IMR-90 (cell line): ENCODE data around the gene SLC17A4. TPM values are rescaled to one million over a fixed set of nuclear protein-coding genes. Genes with fewer than 3 reads are reported as not detected.

Experiments used
- ATAC-seq: fragments of 200-7000 bp; cut with Tn5 transposase; 2 replicates; pipeline ENCODE4 v1.9.1; 2020; ENCODE audit warnings: low read depth, mild to moderate bottlenecking, moderate library complexity
- BruUV-seq: library from RNA; stranded (reverse); fragments of 400-500 nt; replicated peaks from 2 replicates; lab custom pipeline; 2021; lab: Mats Ljungman, UMichigan
- CTCF ChIA-PET: fragments of 300-600 bp; formaldehyde crosslinking; extraction: SDS; loops from one replicate; lab custom pipeline; 2021; ENCODE audit warnings: antibody characterized with exemption; lab: Yijun Ruan, JAX
- POLR2A ChIA-PET: fragments of 300-600 bp; sonication (Branson Sonifier 250); formaldehyde crosslinking; loops from one replicate; lab custom pipeline; 2022; ENCODE audit warnings: antibody characterized with exemption; ENCODE audit not compliant: unreplicated experiment; lab: Charles Lee
- DNase-seq: peaks from one replicate; pipeline ENCODE4 v3.0.0; 2013
- H2AFZ ChIP-seq: replicated peaks from 2 replicates; pipeline ENCODE3; 2013; ENCODE audit warnings: low read length, mild to moderate bottlenecking; ENCODE audit not compliant: poor library complexity
- H2AK5ac ChIP-seq: 2 replicates; pipeline ENCODE4 v1.6.1; 2013; ENCODE audit warnings: low read depth, low read length, inconsistent platforms
- H2AK9ac ChIP-seq: replicated peaks from 2 replicates; pipeline ENCODE3; 2013; ENCODE audit warnings: mild to moderate bottlenecking, low read depth, low read length, moderate library complexity; ENCODE audit not compliant: poor library complexity
- H2BK120ac ChIP-seq: 2 replicates; pipeline ENCODE4 v1.6.1; 2013; ENCODE audit warnings: low read depth, low read length, inconsistent platforms
- H2BK15ac ChIP-seq: 3 replicates; pipeline ENCODE4 v1.6.1; 2013; ENCODE audit warnings: low read depth, low read length, inconsistent platforms
- H2BK20ac ChIP-seq: 2 replicates; pipeline ENCODE4 v1.6.1; 2013; ENCODE audit warnings: low read depth, mild to moderate bottlenecking, inconsistent platforms, low read length, moderate library complexity
- H2BK5ac ChIP-seq: 2 replicates; pipeline ENCODE4 v1.6.1; 2013; ENCODE audit warnings: mild to moderate bottlenecking, low read depth, low read length, inconsistent platforms; ENCODE audit not compliant: poor library complexity, severe bottlenecking
- H3K14ac ChIP-seq: replicated peaks from 2 replicates; pipeline ENCODE4 v1.6.1; 2013; ENCODE audit warnings: low read depth, low read length, inconsistent platforms
- H3K18ac ChIP-seq: 2 replicates; pipeline ENCODE4 v1.6.1; 2013; ENCODE audit warnings: low read depth, low read length, control low read depth
- H3K23ac ChIP-seq: 2 replicates; pipeline ENCODE4 v1.6.1; 2013; ENCODE audit warnings: low read depth, low read length, inconsistent platforms
- H3K27ac ChIP-seq: 2 replicates; pipeline ENCODE4 v1.5.1; 2013; ENCODE audit warnings: mild to moderate bottlenecking, control low read depth, low read length; ENCODE audit not compliant: insufficient read depth
- H3K27me3 ChIP-seq: 2 replicates; pipeline ENCODE4 v1.6.1; 2013; ENCODE audit warnings: low read length; ENCODE audit not compliant: control insufficient read depth, insufficient read depth
- H3K36me3 ChIP-seq: 2 replicates; pipeline ENCODE4 v1.6.1; 2013; ENCODE audit warnings: low read length, mixed read lengths; ENCODE audit not compliant: control insufficient read depth, insufficient read depth
- H3K4ac ChIP-seq: 2 replicates; pipeline ENCODE4 v1.6.1; 2013; ENCODE audit warnings: low read depth, low read length, inconsistent platforms
- H3K4me1 ChIP-seq: 2 replicates; pipeline ENCODE4 v1.6.1; 2013; ENCODE audit warnings: low read length, mixed read lengths; ENCODE audit not compliant: control insufficient read depth, insufficient read depth
- H3K4me2 ChIP-seq: 2 replicates; pipeline ENCODE4 v1.6.1; 2013; ENCODE audit warnings: low read depth, mild to moderate bottlenecking, control low read depth, low read length, moderate library complexity
- H3K4me3 ChIP-seq: 2 replicates; pipeline ENCODE4 v1.5.1; 2013; ENCODE audit warnings: low read depth, mild to moderate bottlenecking, control low read depth, low read length, moderate library complexity; ENCODE audit not compliant: insufficient read depth
- H3K56ac ChIP-seq: 2 replicates; pipeline ENCODE4 v1.6.1; 2013; ENCODE audit warnings: low read length, inconsistent platforms; ENCODE audit not compliant: insufficient read depth; ENCODE audit errors: extremely low read depth
- H3K79me1 ChIP-seq, 2 experiments: 2 replicates each; pipeline ENCODE4 v1.6.1; 2013; ENCODE audit warnings: low read length in 2 of 2, inconsistent platforms in 1 of 2, low read depth in 1 of 2
- H3K9ac ChIP-seq: 2 replicates; pipeline ENCODE4 v1.6.1; 2013; ENCODE audit warnings: low read depth, low read length, control low read depth
- H3K9me1 ChIP-seq: 2 replicates; pipeline ENCODE4 v1.6.1; 2013; ENCODE audit warnings: low read length, inconsistent platforms; ENCODE audit not compliant: insufficient read depth
- H3K9me3 ChIP-seq: 2 replicates; pipeline ENCODE4 v1.6.1; 2013; ENCODE audit warnings: low read length; ENCODE audit not compliant: control insufficient read depth, insufficient read depth
- H4K20me1 ChIP-seq: 2 replicates; pipeline ENCODE4 v1.6.1; 2013; ENCODE audit warnings: low read length, inconsistent platforms; ENCODE audit not compliant: insufficient read depth
- H4K5ac ChIP-seq: 2 replicates; pipeline ENCODE4 v1.6.1; 2013; ENCODE audit warnings: mild to moderate bottlenecking, low read depth, low read length, control low read depth
- H4K8ac ChIP-seq, 2 experiments: 2 replicates each; pipeline ENCODE4 v1.6.1; 2013; ENCODE audit warnings: low read depth in 2 of 2, low read length in 2 of 2, control low read depth in 1 of 2, inconsistent platforms in 1 of 2
- H4K91ac ChIP-seq: 2 replicates; pipeline ENCODE4 v1.6.1; 2013; ENCODE audit warnings: low read depth, low read length, inconsistent platforms; ENCODE audit not compliant: insufficient read depth
- BHLHE40 ChIP-seq: fragments of 150-350 bp; IDR thresholded peaks from 2 replicates; pipeline ENCODE4 v1.6.1; 2016; ENCODE audit warnings: mild to moderate bottlenecking, low read depth, low read length
- CEBPB ChIP-seq: IDR thresholded peaks from 2 replicates; pipeline ENCODE4 v1.6.1; 2012; ENCODE audit warnings: low read depth, low read length, improper control_type of control experiment
- CHD1 ChIP-seq: IDR thresholded peaks from 2 replicates; pipeline ENCODE4 v1.6.1; 2012; ENCODE audit warnings: low read depth, low read length, improper control_type of control experiment
- CTCF ChIP-seq: conservative IDR thresholded peaks from 2 replicates; pipeline ENCODE4 v1.5.1; 2012; ENCODE audit warnings: mild to moderate bottlenecking, low read depth, low read length, improper control_type of control experiment
- ELK1 ChIP-seq: fragments of 150-350 bp; IDR thresholded peaks from 2 replicates; pipeline ENCODE4 v1.6.1; 2016; ENCODE audit warnings: low read depth, mild to moderate bottlenecking, low read length, moderate library complexity, borderline replicate concordance
- FOS ChIP-seq: fragments of 150-350 bp; IDR thresholded peaks from 2 replicates; pipeline ENCODE4 v1.6.1; 2016; ENCODE audit warnings: low read depth, low read length
- MAFK ChIP-seq: IDR thresholded peaks from 2 replicates; pipeline ENCODE4 v1.6.1; 2012; ENCODE audit warnings: low read depth, low read length, improper control_type of control experiment
- MAZ ChIP-seq: IDR thresholded peaks from 2 replicates; pipeline ENCODE4 v1.6.1; 2012; ENCODE audit warnings: low read depth, mild to moderate bottlenecking, low read length, improper control_type of control experiment, moderate library complexity, borderline replicate concordance
- MXI1 ChIP-seq: IDR thresholded peaks from 2 replicates; pipeline ENCODE4 v1.6.1; 2012; ENCODE audit warnings: low read depth, mild to moderate bottlenecking, low read length, moderate library complexity, borderline replicate concordance
- NFE2L2 ChIP-seq: fragments of 150-350 bp; IDR thresholded peaks from 2 replicates; pipeline ENCODE4 v1.6.1; 2016; ENCODE audit warnings: low read depth, mild to moderate bottlenecking, low read length
- POLR2A ChIP-seq: IDR thresholded peaks from 2 replicates; pipeline ENCODE4 v1.6.1; 2012; ENCODE audit warnings: mild to moderate bottlenecking, low read depth, low read length
- RAD21 ChIP-seq: IDR thresholded peaks from 2 replicates; pipeline ENCODE4 v1.6.1; 2012; ENCODE audit warnings: low read length, improper control_type of control experiment
- RCOR1 ChIP-seq: IDR thresholded peaks from 2 replicates; pipeline ENCODE4 v1.6.1; 2012; ENCODE audit warnings: mild to moderate bottlenecking, low read length, improper control_type of control experiment; ENCODE audit not compliant: insufficient replicate concordance
- RFX5 ChIP-seq: IDR thresholded peaks from 2 replicates; pipeline ENCODE4 v1.8.0; 2012; ENCODE audit warnings: low read depth, mild to moderate bottlenecking, low read length, moderate library complexity
- SMC3 ChIP-seq: fragments of 150-350 bp; IDR thresholded peaks from 2 replicates; pipeline ENCODE4 v1.6.1; 2016; ENCODE audit warnings: low read depth, mild to moderate bottlenecking, antibody characterized with exemption, low read length, moderate library complexity
- USF2 ChIP-seq: fragments of 150-350 bp; IDR thresholded peaks from 2 replicates; pipeline ENCODE4 v1.6.1; 2017; ENCODE audit warnings: mild to moderate bottlenecking, antibody characterized with exemption, low read length, low read depth
- WGBS, 2 experiments: methylation state at CpG; one replicate each; pipeline versions ENCODE4 v1.1.5 to v1.1.7; 2013; ENCODE audit warnings: missing lambda C conversion rate in 2 of 2; ENCODE audit not compliant: insufficient read length in 1 of 2; ENCODE audit errors: extremely low coverage in 2 of 2; 5-methylcytosine and 5-hydroxymethylcytosine counted together
- dilution Hi-C: fragments of 300-500 bp; cut with HindIII; formaldehyde crosslinking; loops from one replicate; pipeline ENCODE4 v1.14.3; 2018; ENCODE audit warnings: low sequenced_read_pairs; ENCODE audit not compliant: unreplicated experiment
- in situ Hi-C: fragments of 300-500 bp; cut with MboI; formaldehyde crosslinking; loops from 3 replicates; pipeline ENCODE4 v1.14.3; 2019; ENCODE audit warnings: low sequenced_read_pairs, inconsistent platforms, mixed read lengths
- intact Hi-C: fragments of 100-400 bp; cut with micrococcal nuclease; formaldehyde crosslinking; loops from 2 replicates; pipeline ENCODE4 v1.10.0; 2022
- polyA plus RNA-seq, 3 experiments: library from polyadenylated mRNA; depleted of rRNA; stranded (reverse); fragments of >200 nt; gene quantifications; 2 replicates each; pipeline ENCODE4 v1.2.3, GENCODE V29; 2012; ENCODE audit warnings: low replicate concordance in 1 of 3
- total RNA-seq: library from RNA; depleted of rRNA; stranded (reverse); fragments of >200 nt; gene quantifications from 2 replicates; pipeline ENCODE4 v1.2.3, GENCODE V29; 2012

The SLC17A4 gene
- total and polyA plus RNA-seq, 2 of the 4 experiments (the other 2 are of a cell fraction) = not detected

- ATAC-seq (no peak), DNase-seq (no peak)
Measured at GRCh38 chr6:25769983-25770382, 15.4 kb downstream of the SLC17A4 start.

More at GRCh38 chr6:25769983-25770382, 15.4 kb downstream of the SLC17A4 start:
- Histone ChIP-seq H3K23ac (no peak overlapping the region), H3K18ac (no peak overlapping the region), H2BK5ac (no peak overlapping the region), H2AFZ (no peak overlapping the region), H4K91ac (no peak overlapping the region), H2AK9ac (no peak overlapping the region), H4K5ac (no peak overlapping the region), H3K27me3 (no peaks in the 10 kb centered on the region), H3K14ac (no peak overlapping the region), H3K27ac (no peak overlapping the region), H4K20me1 (no peaks in the 10 kb centered on the region), H2BK120ac (no peak overlapping the region), H2AK5ac (no peak overlapping the region), H3K79me1 (no peaks in the 10 kb centered on the region), H3K4me3 (no peak overlapping the region), H3K36me3 (no peaks in the 10 kb centered on the region), H4K8ac (no peak overlapping the region), H3K4ac (no peak overlapping the region), H3K4me1 (no peaks in the 10 kb centered on the region), H2BK20ac (no peak overlapping the region), H3K56ac (no peak overlapping the region), H3K4me2 (no peak overlapping the region), H3K9me3 (no peaks in the 10 kb centered on the region), H3K9ac (no peak overlapping the region), H3K9me1 (no peaks in the 10 kb centered on the region), H2BK15ac (no peak overlapping the region)
- in situ Hi-C loops (no loop called here), intact Hi-C loops (no loop called here), dilution Hi-C loops (no loop called here)
- CTCF ChIA-PET = no interaction called here
- WGBS, 2 experiments = no CpG with 5 or more reads among the region's 2 CpGs
- TF ChIP-seq MAFK = no peak
- no peak for TF ChIP-seq POLR2A
- TF ChIP-seq CHD1 = no peak
- TF ChIP-seq RAD21 = no peak
- no peak for TF ChIP-seq ELK1
- TF ChIP-seq CEBPB = no peak
- TF ChIP-seq RCOR1 = no peak
- TF ChIP-seq BHLHE40 = no peak
- no peak for TF ChIP-seq CTCF
- TF ChIP-seq MXI1 = no peak
- no peak for TF ChIP-seq USF2
- TF ChIP-seq RFX5 = no peak
- no peak for TF ChIP-seq FOS
- TF ChIP-seq SMC3 = no peak
- TF ChIP-seq NFE2L2 = no peak
- TF ChIP-seq MAZ = no peak
- POLR2A ChIA-PET = no interaction called here
- BruUV-seq = no TSS peak
